ENCODE measurements around the gene MSI2.

The MSI2 gene

DNA sequence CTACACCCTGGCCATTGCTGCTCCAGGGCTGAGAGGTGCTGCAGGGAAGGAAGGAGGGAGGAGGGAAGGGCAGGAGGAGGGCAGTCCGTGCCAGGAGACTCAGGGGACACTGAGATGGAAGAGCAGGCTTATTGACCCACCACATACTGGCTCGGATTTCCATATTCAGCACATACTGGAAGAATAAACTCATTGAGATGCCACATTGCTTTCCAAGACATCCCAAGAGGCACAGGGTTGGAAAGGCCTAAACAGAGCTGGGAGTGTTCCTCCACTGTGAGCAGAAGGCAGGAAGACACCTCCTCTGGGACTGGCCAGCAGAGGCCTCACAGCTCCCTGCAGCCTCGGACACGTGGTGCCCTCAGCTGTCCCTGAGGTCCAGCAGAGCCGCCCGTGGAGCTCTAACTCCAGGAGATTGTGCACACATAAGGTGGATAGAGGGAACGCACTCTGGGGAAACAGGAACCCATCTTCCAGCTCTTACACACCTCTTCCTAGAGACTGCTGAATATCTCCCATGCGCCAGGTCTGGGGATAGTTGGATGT, 471.4 kb downstream of the MSI2 start:
- no peak for FAIRE-seq
- TF ChIP-seq POLR2A (IDR thresholded peaks at IDR 0.05; ENCODE audit: low read depth, low read length) = no peak
- no peak for TF ChIP-seq TAF1 (IDR thresholded peaks at IDR 0.05; ENCODE audit: borderline replicate concordance, low read depth, low read length)
- TF ChIP-seq POLR2AphosphoS5 (IDR thresholded peaks at IDR 0.05; ENCODE audit: low read depth, low read length) = no peak
- no peak for DNase-seq (ENCODE audit: insufficient read length)

DNA sequence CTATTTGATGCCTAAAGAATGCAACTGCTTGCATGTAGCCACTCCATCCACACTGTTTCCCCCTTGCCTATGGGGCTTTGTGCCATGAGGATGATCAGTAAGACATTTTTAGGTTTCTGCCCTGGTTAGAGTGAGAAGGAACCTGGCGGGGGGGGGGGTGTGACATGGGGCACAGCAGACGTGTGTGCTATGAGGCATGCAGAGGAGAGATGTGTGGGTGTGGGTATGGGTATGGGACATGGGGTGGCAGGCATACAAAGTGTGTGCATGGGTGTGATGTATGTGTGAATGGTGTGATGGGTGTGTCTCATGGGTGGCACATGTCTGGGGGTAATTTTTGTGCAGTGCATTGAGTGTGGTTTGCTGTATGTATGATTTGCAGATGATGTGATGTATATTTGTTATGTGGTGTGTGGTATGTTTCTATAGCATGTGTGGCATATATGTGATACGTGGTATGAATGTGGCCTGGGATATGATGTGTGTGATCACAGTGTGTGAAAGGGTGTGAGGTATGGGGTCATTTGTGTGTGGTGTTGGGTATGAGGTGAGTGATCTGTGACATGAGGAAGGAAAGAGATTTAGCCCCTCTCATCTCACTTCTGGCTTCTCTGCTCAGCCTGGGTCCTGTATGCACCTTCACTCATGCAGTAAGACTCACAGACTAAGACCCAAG, 473.8 kb downstream of the MSI2 start:
- DNase-seq (ENCODE audit: insufficient read length) (no peak), FAIRE-seq (no peak)
- TF ChIP-seq TAF1 (IDR thresholded peaks at IDR 0.05; ENCODE audit: borderline replicate concordance, low read depth, low read length) (no peak), POLR2A (IDR thresholded peaks at IDR 0.05; ENCODE audit: low read depth, low read length) (no peak), POLR2AphosphoS5 (IDR thresholded peaks at IDR 0.05; ENCODE audit: low read depth, low read length) (no peak)

DNA sequence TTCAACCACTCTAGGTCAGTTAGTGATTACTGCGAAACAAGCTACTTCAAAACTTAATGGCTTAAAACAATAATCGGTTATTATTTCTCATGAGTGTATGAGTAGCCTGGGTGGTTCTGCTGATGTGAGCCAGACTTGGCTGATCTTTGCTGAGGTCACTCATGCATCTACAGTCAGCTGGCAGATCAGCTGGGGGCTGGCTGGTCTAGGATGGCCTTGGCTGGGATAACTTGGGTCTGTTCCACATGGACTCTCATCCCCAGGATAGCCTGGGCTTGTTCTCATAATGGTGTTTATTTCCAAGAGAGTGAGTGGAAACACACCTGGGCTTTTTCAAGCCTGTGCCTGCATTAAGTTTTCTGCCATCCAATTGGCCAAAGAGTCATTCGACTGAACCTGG, 475.7 kb downstream of the MSI2 start:
- TF ChIP-seq POLR2A (IDR thresholded peaks at IDR 0.05; ENCODE audit: low read depth, low read length) (no peak), TAF1 (IDR thresholded peaks at IDR 0.05; ENCODE audit: borderline replicate concordance, low read depth, low read length) (no peak), POLR2AphosphoS5 (IDR thresholded peaks at IDR 0.05; ENCODE audit: low read depth, low read length) (no peak)
- FAIRE-seq (no peak), DNase-seq (ENCODE audit: insufficient read length) (no peak)

DNA sequence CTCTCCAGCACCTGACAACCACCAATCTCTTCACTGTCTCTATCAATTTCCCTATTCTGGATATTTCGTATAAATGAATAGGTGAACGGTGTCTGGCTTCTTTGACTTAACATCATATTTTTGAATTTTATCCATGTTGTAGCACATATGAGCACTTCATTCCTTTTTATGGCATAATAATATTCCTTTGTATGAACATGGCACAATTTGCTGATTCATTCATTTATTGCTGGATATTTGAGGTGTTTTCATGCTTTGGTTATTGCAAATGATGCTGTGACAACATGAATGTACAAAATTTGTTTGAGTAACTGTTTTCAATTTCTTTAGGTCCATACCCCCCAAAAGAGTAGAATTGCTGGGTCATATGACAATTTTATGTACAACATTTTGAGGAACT, 476.8 kb downstream of the MSI2 start:
- FAIRE-seq (no peak), DNase-seq (ENCODE audit: insufficient read length) (no peak)
- TF ChIP-seq TAF1 (IDR thresholded peaks at IDR 0.05; ENCODE audit: borderline replicate concordance, low read depth, low read length) (no peak), POLR2AphosphoS5 (IDR thresholded peaks at IDR 0.05; ENCODE audit: low read depth, low read length) (no peak), POLR2A (IDR thresholded peaks at IDR 0.05; ENCODE audit: low read depth, low read length) (no peak)
